GM12878 (cell line): Measurements from ENCODE around the gene C4orf33. TPM values are rescaled to one million over a fixed set of nuclear protein-coding genes. Genes with fewer than 3 reads are reported as not detected.

Source experiments
- ATAC-seq: fragments of 200-7000 bp; cut with Tn5 transposase; 3 replicates; pipeline ENCODE4 v1.9.1; 2020; ENCODE audit warnings: mild to moderate bottlenecking, moderate library complexity
- BruUV-seq: library from RNA; stranded (reverse); fragments of 400-500 nt; replicated peaks from 2 replicates; lab custom pipeline; 2021; lab: Mats Ljungman, UMichigan
- CTCF ChIA-PET: fragments of 300-600 bp; sonication (Branson Sonifier 250); formaldehyde crosslinking; extraction: SDS; loops from one replicate; lab custom pipeline; 2021; ENCODE audit warnings: inconsistent platforms; lab: Yijun Ruan, JAX
- POLR2A ChIA-PET: fragments of 350-600 bp; formaldehyde crosslinking; extraction: SDS; loops from one replicate; lab custom pipeline; 2021; ENCODE audit warnings: inconsistent platforms; lab: Charles Lee
- RAD21 ChIA-PET: fragments of 300-600 bp; sonication (Branson Sonifier 250); formaldehyde crosslinking; loops from one replicate; lab custom pipeline; 2023; ENCODE audit warnings: antibody characterized with exemption; ENCODE audit not compliant: unreplicated experiment; lab: Charles Lee
- SMC1A ChIA-PET: fragments of 300-600 bp; sonication (Branson Sonifier 250); formaldehyde crosslinking; loops from one replicate; lab custom pipeline; 2023; ENCODE audit not compliant: unreplicated experiment, uncharacterized antibody; lab: Charles Lee
- DNase-seq: peaks from one replicate; pipeline ENCODE4 v3.0.0-alpha.2; 2011; ENCODE audit warnings: low read depth, low spot score
- FAIRE-seq: peaks from 3 replicates; lab custom pipeline; 2011; peaks lifted over from hg19 to GRCh38; lab: Jason Lieb, UNC
- H2AFZ ChIP-seq: 2 replicates; pipeline ENCODE4 v1.6.0; 2011; ENCODE audit warnings: low read depth, low read length, control low read depth; ENCODE audit not compliant: control insufficient read depth
- H3K27ac ChIP-seq: 2 replicates; pipeline ENCODE4 v1.5.1; 2011; ENCODE audit warnings: control low read depth; ENCODE audit not compliant: control insufficient read depth, insufficient read depth
- H3K27me3 ChIP-seq, 2 experiments: replicated peaks in 1 of 2; 2 replicates each; pipeline versions ENCODE4 v1.6.0 to v1.6.1; 2011; ENCODE audit warnings: low read length in 1 of 2; ENCODE audit not compliant: control insufficient read depth in 2 of 2, insufficient read depth in 2 of 2
- H3K36me3 ChIP-seq, 2 experiments: 2 replicates each; pipeline ENCODE4 v1.5.1; 2011; ENCODE audit warnings: low read length in 1 of 2; ENCODE audit not compliant: control insufficient read depth in 2 of 2, insufficient read depth in 2 of 2
- H3K4me1 ChIP-seq: 2 replicates; pipeline ENCODE4 v1.6.1; 2011; ENCODE audit warnings: mild to moderate bottlenecking, low read length, moderate library complexity, mixed read lengths; ENCODE audit not compliant: control insufficient read depth, insufficient read depth
- H3K4me2 ChIP-seq: 2 replicates; pipeline ENCODE4 v1.6.0; 2011; ENCODE audit warnings: control low read depth; ENCODE audit not compliant: control insufficient read depth, insufficient read depth
- H3K4me3 ChIP-seq: fragments of 200-600 bp; sonication (generic); 2 replicates; pipeline ENCODE4 v1.5.1; 2016
- H3K79me2 ChIP-seq: 2 replicates; pipeline ENCODE4 v1.6.0; 2011; ENCODE audit warnings: low read length; ENCODE audit not compliant: control insufficient read depth, insufficient read depth
- H3K9ac ChIP-seq: 2 replicates; pipeline ENCODE4 v1.8.0; 2011; ENCODE audit warnings: low read length, control low read depth, mixed read lengths; ENCODE audit not compliant: control insufficient read depth, insufficient read depth
- H3K9me3 ChIP-seq: replicated peaks from 3 replicates; pipeline ENCODE4 v1.5.1; 2011; ENCODE audit warnings: mild to moderate bottlenecking, low read length; ENCODE audit not compliant: control insufficient read depth, insufficient read depth
- H4K20me1 ChIP-seq: 2 replicates; pipeline ENCODE4 v1.6.0; 2011; ENCODE audit not compliant: control insufficient read depth, insufficient read depth
- ATF7 ChIP-seq: fragments of 450-650 bp; IDR thresholded peaks from 2 replicates; pipeline ENCODE4 v1.6.1; 2016; ENCODE audit warnings: low read depth, mild to moderate bottlenecking
- CBX5 ChIP-seq: sonication (generic); IDR thresholded peaks from 2 replicates; pipeline ENCODE4 v1.6.1; 2016; ENCODE audit warnings: low read depth, moderate library complexity, mild to moderate bottlenecking, inconsistent platforms
- EED ChIP-seq: sonication (generic); IDR thresholded peaks from 2 replicates; pipeline ENCODE4 v1.6.1; 2016; ENCODE audit warnings: antibody characterized with exemption, low read depth
- MTA3 ChIP-seq: IDR thresholded peaks from 2 replicates; pipeline ENCODE4 v1.6.1; 2012; ENCODE audit warnings: low read length, inconsistent platforms, borderline replicate concordance
- RB1 ChIP-seq: fragments of 450-650 bp; formaldehyde crosslinking; IDR thresholded peaks from 2 replicates; pipeline ENCODE4 v1.6.1; 2017; ENCODE audit warnings: mild to moderate bottlenecking, borderline replicate concordance
- SMC3 ChIP-seq: IDR thresholded peaks from 2 replicates; pipeline ENCODE4 v1.6.1; 2011; ENCODE audit warnings: low read length, improper control_type of control experiment, borderline replicate concordance
- SP1 ChIP-seq: IDR thresholded peaks from one replicate; pipeline ENCODE4 v1.6.1; 2011; ENCODE audit warnings: low read depth, low read length
- YBX1 ChIP-seq: fragments of 450-650 bp; IDR thresholded peaks from 2 replicates; pipeline ENCODE4 v1.6.1; 2016; ENCODE audit warnings: antibody characterized with exemption
- ZSCAN29 ChIP-seq: fragments of 450-650 bp; IDR thresholded peaks from 2 replicates; pipeline ENCODE4 v1.6.1; 2017; ENCODE audit warnings: mild to moderate bottlenecking, moderate library complexity
- in situ Hi-C: fragments of 300-500 bp; cut with MboI; formaldehyde crosslinking; loops from 9 replicates; pipeline ENCODE4 v1.14.3; 2018; ENCODE audit warnings: mixed read lengths
- intact Hi-C: fragments of 100-400 bp; cut with micrococcal nuclease; formaldehyde crosslinking; loops from one replicate; pipeline ENCODE4 v1.14.2; 2022; ENCODE audit not compliant: unreplicated experiment
- polyA plus RNA-seq, 11 experiments: library from polyadenylated mRNA; depleted of rRNA in 4 of 11; unstranded in 6 of 11; stranded (reverse) in 5 of 11; fragments of >200 nt; fragmentation: Nextera tagmentation in 4 of 11; fragmentation: Illumina TruSeq in 1 of 11; extraction: Ambion mirVana in 4 of 11; extraction: Trizol in 1 of 11; gene quantifications; 1 replicate in 1 of 11; 2 replicates in 10 of 11; pipeline versions ENCODE4 v1.2.1 to v1.2.3, GENCODE V29; 2011 to 2016; ENCODE audit warnings: inconsistent platforms in 2 of 11, missing spikeins in 2 of 11, low read depth in 1 of 11
- total RNA-seq, 4 experiments: library from RNA; depleted of rRNA in 3 of 4; stranded (reverse); fragments of >200 nt in 3 of 4; fragmentation: Illumina TruSeq in 1 of 4; extraction: Trizol in 1 of 4; gene quantifications; 2 replicates each; pipeline versions ENCODE4 v1.2.1 to v1.2.3, GENCODE V29; 2013 to 2021

Gene C4orf33
- total and polyA plus RNA-seq, 10 of the 15 experiments (the other 5 are each of a cell fraction or from before 2014, with no cell fraction given) = 10.2 to 29.8 (median 20.3) TPM

DNA sequence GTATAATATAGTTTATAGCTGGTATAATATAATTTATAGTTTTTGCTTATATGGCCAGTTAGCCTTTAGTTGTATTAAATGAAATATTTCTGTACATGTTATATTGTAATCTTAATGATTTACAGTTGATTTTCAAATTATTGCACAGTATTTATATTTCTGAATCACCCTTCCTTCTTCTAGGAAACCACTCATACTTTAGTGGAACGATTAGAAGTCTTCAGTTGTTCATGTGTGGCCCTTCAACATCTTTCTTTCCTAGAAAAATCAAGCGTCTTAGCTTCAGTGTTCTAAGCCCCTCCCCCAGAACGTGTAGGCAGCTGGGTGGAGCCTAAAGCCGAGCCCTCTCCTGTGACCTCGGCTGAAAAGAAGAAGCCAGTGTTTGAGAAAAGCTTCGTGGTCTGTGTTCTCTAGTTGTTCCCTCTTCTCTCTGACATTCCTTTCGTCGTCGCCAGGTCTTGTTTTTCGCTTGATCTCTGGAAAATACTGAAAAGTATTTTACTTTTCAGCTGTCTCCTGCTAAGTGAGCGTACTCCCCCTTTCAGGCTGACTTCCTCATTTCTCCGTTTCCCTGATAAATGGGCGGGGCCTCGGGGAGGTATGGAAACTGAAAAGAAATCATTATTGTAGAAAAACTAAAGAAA, at the start of gene C4orf33 (continued):
- TF ChIP-seq RB1 (no peak; the same call in 1 of the 2 replicates), ZSCAN29 (no peak), SP1 (no peak), EED (peak; percentile 59), SMC3 (no peak), ATF7 (no peak)

GRCh38 chr4:129059028-129059427, 36.9 kb upstream of the C4orf33 start:
- Histone ChIP-seq H3K27ac (no peak overlapping the region), H3K4me2 (no peak overlapping the region), H3K4me1 (no peaks in the 10 kb centered on the region), H3K36me3 (peaks cover 7 to 10% of the 10 kb centered on the region in 2 experiments), H4K20me1 (no peaks in the 10 kb centered on the region), H2AFZ (no peak overlapping the region), H3K9ac (no peak overlapping the region), H3K9me3 (peaks cover 41% of the 10 kb centered on the region), H3K79me2 (no peaks in the 10 kb centered on the region), H3K27me3 (no peaks in the 10 kb centered on the region), H3K4me3 (no peak overlapping the region)
- in situ Hi-C loops = no loop called here
- SMC1A ChIA-PET = no interaction called here
- no peak for ATAC-seq
- DNase-seq = no peak
- intact Hi-C loops = no loop called here
- BruUV-seq = no TSS peak
- RAD21 ChIA-PET = no interaction called here
- CTCF ChIA-PET = no interaction called here
- FAIRE-seq = no peak
- POLR2A ChIA-PET = no interaction called here
- TF ChIP-seq MTA3 = no peak
- TF ChIP-seq CBX5 = peak; percentile 64; the same call in 1 of the 2 replicates
- no peak for TF ChIP-seq YBX1
